Right lobe of liver (tissue), 6 donors: ENCODE measurements around the gene AGPAT1. TPM values are rescaled to one million over a fixed set of nuclear protein-coding genes. Genes with fewer than 3 reads are reported as not detected.

Experiments
- ATAC-seq, 4 donors: fragments of 200-7000 bp; cut with Tn5 transposase; one replicate each; pipeline ENCODE4 v1.9.1; 2020; ENCODE audit warnings: mild to moderate bottlenecking in 4 of 4, moderate library complexity in 4 of 4
- DNase-seq, 3 donors: peaks; one replicate each; pipeline ENCODE4 v3.0.0-alpha.2; 2020
- H3K27ac ChIP-seq, 3 donors: fragments of 200-600 bp; one replicate each; pipeline ENCODE4 v1.8.0; 2022
- H3K27me3 ChIP-seq, 2 donors: fragments of 200-600 bp; one replicate each; pipeline ENCODE4 v1.8.0; 2022
- H3K36me3 ChIP-seq, 4 donors: fragments of 200-600 bp; sonication (generic) in 1 of 4; one replicate each; pipeline versions ENCODE4 v1.5.1 to v1.8.0; 2017 to 2022; ENCODE audit warnings: control low read depth in 1 of 4
- H3K4me1 ChIP-seq, 4 donors: fragments of 200-600 bp; sonication (generic) in 1 of 4; one replicate each; pipeline versions ENCODE4 v1.5.1 to v1.8.0; 2017 to 2022; ENCODE audit warnings: control low read depth in 1 of 4
- H3K4me3 ChIP-seq, 3 donors: fragments of 200-600 bp; one replicate each; pipeline ENCODE4 v1.8.0; 2022
- H3K9me3 ChIP-seq, 4 donors: fragments of 200-600 bp; sonication (generic) in 1 of 4; one replicate each; pipeline versions ENCODE4 v1.5.1 to v1.8.0; 2017 to 2022; ENCODE audit warnings: control low read depth in 1 of 4
- POLR2A ChIP-seq: fragments of 450-650 bp; IDR thresholded peaks from one replicate; pipeline ENCODE4 v1.6.1; 2017; ENCODE audit warnings: antibody characterized with exemption, mild to moderate bottlenecking
- WGBS: methylation state at CpG from one replicate; pipeline ENCODE4 v1.1.6; 2018; ENCODE audit warnings: low coverage, low lambda C conversion rate; ENCODE audit not compliant: insufficient coverage; ENCODE audit errors: missing lambda C conversion rate; 5-methylcytosine and 5-hydroxymethylcytosine counted together
- intact Hi-C, 2 donors: fragments of 100-400 bp; cut with DNase I; formaldehyde crosslinking; loops; one replicate each; pipeline versions ENCODE4 v1.11.2 to v1.14.1; 2022
- total RNA-seq, 6 experiments: library from RNA; depleted of rRNA in 2 of 6; stranded (reverse); fragments of >200 nt in 2 of 6; fragmentation: NEBNext Ultra II Directional in 3 of 6; extraction: Animal tissue kit (Norgen Biotek cat#: 25700) in 3 of 6; gene quantifications; one replicate each; pipeline versions ENCODE4 v1.1.0 to v1.2.4, GENCODE V29; 2016 to 2023
- TF ChIP-seq, protein P1 (sequence below), 4 donors: fragments of 200-600 bp in 3 of 4; fragments of 450-650 bp in 1 of 4; IDR thresholded peaks; one replicate each; pipeline versions ENCODE4 v1.5.1 to v1.8.0; 2016 to 2022; ENCODE audit warnings: antibody characterized with exemption in 4 of 4, mild to moderate bottlenecking in 2 of 4
- donor health status: DM: no; HTN: yes; CAD: no.
- donor health status: DM: no; HTN: no; CAD: no.
- donor health status: DM: no; HTN: no; CAD: no.
- donor health status: DM: no; HTN: yes; CAD: no.
- donor health status: DM: no; HTN: yes; CAD: no.

Gene AGPAT1
- total RNA-seq, 6 experiments from 2014 or later = 23.5 to 36.9 (median 31.6) TPM

DNA sequence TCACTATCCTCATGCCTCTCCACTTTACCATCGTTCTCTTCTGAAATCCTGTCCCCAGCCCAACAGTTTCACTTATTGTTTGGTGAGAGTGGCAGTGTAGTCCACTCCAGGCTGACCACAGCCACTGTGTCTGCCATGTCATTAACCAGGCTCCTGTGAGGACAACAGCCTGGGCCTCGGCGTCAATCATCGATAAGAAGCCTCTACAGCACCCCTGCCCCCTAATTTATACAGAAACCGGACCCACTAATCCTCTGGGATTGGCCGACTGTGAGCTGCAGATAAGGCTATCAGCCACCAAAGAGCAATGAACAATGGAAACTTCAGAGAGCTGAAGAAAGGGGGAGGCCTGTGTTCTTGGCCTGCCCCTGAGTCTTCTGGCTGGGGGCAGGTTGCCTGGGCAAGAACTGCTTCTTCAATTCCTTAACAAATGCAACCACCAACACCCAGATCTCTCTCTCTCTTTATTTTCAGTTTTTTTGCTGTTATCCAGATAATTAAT, 8.1 kb downstream of the AGPAT1 start:
- Histone ChIP-seq H3K4me3 (no peak overlapping the region), H3K27ac (no peak overlapping the region), H3K9me3 (no peaks in the 10 kb centered on the region), H3K4me1 (no peaks in the 10 kb centered on the region), H3K36me3 (peaks cover 0 to 25% (median 10%) of the 10 kb centered on the region in 4 donors), H3K27me3 (no peaks in the 10 kb centered on the region)
- intact Hi-C loops = no loop called here
- DNase-seq (no peak), ATAC-seq (no peak)
- WGBS = 86% methylated on average over 4 of the region's 6 CpGs
- TF ChIP-seq, protein P1, sequence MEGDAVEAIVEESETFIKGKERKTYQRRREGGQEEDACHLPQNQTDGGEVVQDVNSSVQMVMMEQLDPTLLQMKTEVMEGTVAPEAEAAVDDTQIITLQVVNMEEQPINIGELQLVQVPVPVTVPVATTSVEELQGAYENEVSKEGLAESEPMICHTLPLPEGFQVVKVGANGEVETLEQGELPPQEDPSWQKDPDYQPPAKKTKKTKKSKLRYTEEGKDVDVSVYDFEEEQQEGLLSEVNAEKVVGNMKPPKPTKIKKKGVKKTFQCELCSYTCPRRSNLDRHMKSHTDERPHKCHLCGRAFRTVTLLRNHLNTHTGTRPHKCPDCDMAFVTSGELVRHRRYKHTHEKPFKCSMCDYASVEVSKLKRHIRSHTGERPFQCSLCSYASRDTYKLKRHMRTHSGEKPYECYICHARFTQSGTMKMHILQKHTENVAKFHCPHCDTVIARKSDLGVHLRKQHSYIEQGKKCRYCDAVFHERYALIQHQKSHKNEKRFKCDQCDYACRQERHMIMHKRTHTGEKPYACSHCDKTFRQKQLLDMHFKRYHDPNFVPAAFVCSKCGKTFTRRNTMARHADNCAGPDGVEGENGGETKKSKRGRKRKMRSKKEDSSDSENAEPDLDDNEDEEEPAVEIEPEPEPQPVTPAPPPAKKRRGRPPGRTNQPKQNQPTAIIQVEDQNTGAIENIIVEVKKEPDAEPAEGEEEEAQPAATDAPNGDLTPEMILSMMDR (IDR thresholded peaks at IDR 0.05) = no peak
- TF ChIP-seq POLR2A = no peak

DNA sequence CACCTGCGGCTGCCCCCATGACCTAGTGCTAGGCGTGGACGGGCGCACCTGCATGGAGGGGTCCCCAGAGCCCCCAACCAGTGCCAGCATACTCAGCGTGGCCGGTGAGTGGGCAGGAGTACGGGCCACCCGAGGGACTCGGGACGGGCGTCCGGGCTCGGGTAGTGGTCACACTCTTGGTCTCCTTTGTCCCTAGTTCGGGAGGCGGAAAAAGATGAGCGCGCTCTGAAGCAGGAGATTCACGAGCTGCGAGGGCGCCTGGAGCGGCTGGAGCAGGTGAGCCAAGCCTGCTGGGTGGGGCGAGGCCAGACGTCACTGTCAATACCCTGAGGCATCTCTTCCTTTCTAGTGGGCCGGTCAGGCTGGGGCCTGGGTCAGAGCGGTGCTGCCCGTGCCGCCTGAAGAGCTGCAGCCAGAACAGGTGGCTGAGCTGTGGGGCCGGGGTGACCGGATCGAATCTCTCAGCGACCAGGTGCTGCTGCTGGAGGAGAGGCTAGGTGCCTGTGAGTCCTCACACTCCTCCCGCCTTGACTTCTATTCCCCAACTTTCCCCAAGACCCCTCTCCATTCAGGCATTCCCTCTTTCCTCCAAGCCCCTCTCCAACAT, 8.6 kb downstream of the AGPAT1 start:
- no peaks in the 10 kb centered on the region for H3K4me1 ChIP-seq
- 96% methylated on average over 9 of the region's 32 CpGs for WGBS
- no peaks in the 10 kb centered on the region for H3K9me3 ChIP-seq
- ATAC-seq (peak in 1 of 4 donors; percentile 6), DNase-seq (no peak)
- no peak for TF ChIP-seq POLR2A
- peaks cover 0 to 25% (median 10%) of the 10 kb centered on the region in 4 donors for H3K36me3 ChIP-seq
- H3K27me3 ChIP-seq = no peaks in the 10 kb centered on the region
- intact Hi-C loops = no loop called here
- no peak overlapping the region for H3K27ac ChIP-seq
- no peak overlapping the region for H3K4me3 ChIP-seq

DNA sequence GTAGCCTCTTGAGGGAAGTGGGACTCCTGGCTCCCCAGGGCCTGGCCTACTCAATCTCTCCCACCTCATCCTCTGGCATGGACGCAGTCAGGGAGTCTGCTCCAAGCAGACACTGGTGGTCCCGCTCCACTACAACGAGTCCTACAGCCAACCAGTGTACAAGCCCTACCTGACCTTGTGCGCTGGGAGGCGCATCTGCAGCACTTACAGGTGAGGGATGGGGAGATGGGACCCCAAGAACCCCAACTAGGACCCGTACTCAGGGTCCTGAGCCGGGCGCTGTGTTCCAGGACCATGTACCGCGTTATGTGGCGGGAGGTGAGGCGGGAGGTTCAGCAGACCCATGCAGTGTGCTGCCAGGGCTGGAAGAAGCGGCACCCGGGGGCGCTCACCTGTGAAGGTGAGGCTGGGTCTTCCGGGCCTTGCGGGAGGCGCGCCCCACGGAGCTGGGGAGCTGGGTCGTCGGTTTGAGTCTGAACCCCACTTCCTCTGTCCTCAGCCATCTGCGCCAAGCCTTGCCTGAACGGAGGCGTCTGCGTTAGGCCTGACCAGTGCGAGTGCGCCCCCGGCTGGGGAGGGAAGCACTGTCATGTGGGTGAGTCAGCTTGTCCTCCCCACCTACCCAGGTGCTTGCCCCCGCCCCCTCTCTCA, 9.3 kb downstream of the AGPAT1 start:
- DNase-seq = no peak
- peak in 1 of 4 donors; percentile 12 for ATAC-seq
- Histone ChIP-seq H3K36me3 (peaks cover 0 to 25% (median 10%) of the 10 kb centered on the region in 4 donors), H3K27ac (no peak overlapping the region), H3K9me3 (no peaks in the 10 kb centered on the region), H3K4me1 (no peaks in the 10 kb centered on the region), H3K4me3 (no peak overlapping the region), H3K27me3 (no peaks in the 10 kb centered on the region)
- TF ChIP-seq, protein P1 (IDR thresholded peaks at IDR 0.05) = no peak
- TF ChIP-seq POLR2A = no peak
- WGBS = 93% methylated on average over 5 of the region's 30 CpGs
- intact Hi-C loops = no loop called here

DNA sequence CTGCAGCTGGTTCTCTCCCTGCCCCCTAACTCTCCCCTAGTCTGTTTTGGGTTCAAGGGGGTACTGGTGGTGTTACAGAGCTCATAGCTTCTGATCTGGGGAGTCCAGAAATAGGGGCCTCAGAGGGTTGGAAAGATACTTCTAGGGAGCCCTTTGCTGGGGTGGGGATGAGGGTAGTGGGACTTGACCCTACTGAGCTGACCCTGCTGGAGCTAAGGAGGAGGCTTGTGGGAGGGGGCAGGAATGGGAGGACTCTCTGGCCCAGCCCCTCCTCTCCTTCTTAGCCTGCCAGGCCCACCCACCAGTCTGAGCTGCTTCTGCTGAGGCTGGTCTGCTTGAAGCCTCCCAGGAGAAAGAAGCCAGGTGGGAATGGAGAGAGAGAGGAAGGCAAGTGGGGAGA, 11.6 kb downstream of the AGPAT1 start, which contains the start of gene EGFL8:
TSS of gene EGFL8 (plus strand) at position 301 of the 400 bp plus-strand sequence. CDS start 1,571 bp downstream, outside the sequence.
- TF ChIP-seq, protein P1 (IDR thresholded peaks at IDR 0.05) = no peak
- TF ChIP-seq POLR2A = no peak
- no peak for DNase-seq
- no peaks in the 10 kb centered on the region for H3K9me3 ChIP-seq
- no peaks in the 10 kb centered on the region for H3K27me3 ChIP-seq
- no peak for ATAC-seq
- peaks cover 0 to 12% (median 4%) of the 10 kb centered on the region in 4 donors for H3K36me3 ChIP-seq
- no peaks in the 10 kb centered on the region for H3K4me1 ChIP-seq
- no peak within 1 kb of the TSS for H3K4me3 ChIP-seq
- intact Hi-C loops = no loop called here
- no peak within 1 kb of the TSS for H3K27ac ChIP-seq

DNA sequence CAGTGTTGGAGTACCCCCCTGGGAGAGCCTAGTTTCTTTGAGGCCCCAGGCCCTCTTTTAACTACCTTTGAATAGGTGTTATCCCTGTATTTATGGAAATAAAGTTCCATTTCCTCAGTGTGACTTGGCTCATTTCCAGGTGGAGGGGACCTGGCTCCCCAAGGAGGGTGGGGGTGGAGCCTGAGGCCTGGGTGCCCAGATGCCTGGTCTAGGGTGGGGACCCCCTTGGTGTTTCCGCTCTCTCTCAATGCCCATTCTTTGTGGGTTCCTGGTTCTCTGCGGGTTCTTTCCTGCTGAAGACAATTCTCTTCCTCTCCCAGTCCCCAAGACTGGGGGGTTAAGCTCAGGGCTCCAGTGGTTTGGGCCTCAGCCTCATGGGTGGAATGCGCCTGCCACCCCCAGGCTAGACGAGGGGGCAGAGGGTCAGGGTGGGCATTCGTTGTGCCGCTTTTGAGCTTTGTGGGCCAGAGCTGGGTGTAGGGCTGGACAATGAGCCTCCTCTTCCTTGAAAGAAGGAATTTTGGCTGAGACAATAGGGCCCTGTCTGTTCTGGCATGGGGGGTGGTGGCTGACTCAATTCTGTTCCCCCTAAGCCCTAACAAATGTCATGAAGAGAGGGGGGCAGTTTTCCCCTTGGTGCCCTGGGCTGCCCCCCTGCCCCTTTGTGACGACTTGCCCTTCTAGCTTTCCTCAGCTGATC, 12.2 kb downstream of the AGPAT1 start:
- DNase-seq (no peak), ATAC-seq (no peak)
- TF ChIP-seq, protein P1 (IDR thresholded peaks at IDR 0.05) = no peak
- TF ChIP-seq POLR2A = no peak
- Histone ChIP-seq H3K4me1 (no peaks in the 10 kb centered on the region), H3K36me3 (peaks cover 0 to 8% (median 4%) of the 10 kb centered on the region in 4 donors), H3K27me3 (no peaks in the 10 kb centered on the region), H3K9me3 (no peaks in the 10 kb centered on the region), H3K4me3 (no peak overlapping the region), H3K27ac (no peak overlapping the region)
- WGBS = 92% methylated on average over 4 of the region's 7 CpGs
- intact Hi-C loops = no loop called here
